ENCODE results near the gene APOBEC4. TPM values are rescaled to one million over a fixed set of nuclear protein-coding genes. Genes with fewer than 3 reads are reported as not detected.

APOBEC4 gene
- total RNA-seq, 1 experiment from 2014 or later = not detected

GRCh38 chr1:183656355-183656754, 3.2 kb upstream of the APOBEC4 start:
- H3K4me3 Mint-ChIP-seq (ENCODE audit: unreplicated experiment) = no peak overlapping the region
- CTCF ChIA-PET = interaction anchor here (0.8 to 6.2 kb wide), 30 partner anchors 9 to 1035 kb away, joined by 3 to 225 read pairs (median 7); partner anchors contain the start of gene RGL1
- H3K4me1 Mint-ChIP-seq (ENCODE audit: insufficient read depth, unreplicated experiment) = peaks cover 19% of the 10 kb centered on the region
- POLR2A ChIA-PET = interaction anchor here (0.7 to 3.9 kb wide), 7 partner anchors 17 to 260 kb away, joined by 3 to 36 read pairs (median 5); partner anchors contain the start of genes ARPC5 and RGL1
- no TSS peak for BruUV-seq (replicated peaks)
- H3K36me3 Mint-ChIP-seq (ENCODE audit: insufficient read depth, unreplicated experiment) = no peaks in the 10 kb centered on the region
- H3K27me3 Mint-ChIP-seq (ENCODE audit: insufficient read depth, unreplicated experiment) = no peaks in the 10 kb centered on the region
- no peak for TF ChIP-seq CTCF (IDR thresholded peaks at IDR 0.05; ENCODE audit: unreplicated experiment)
- intact Hi-C loops (cut with micrococcal nuclease) = loop anchor here (5.0 kb wide), 1 partner anchor 906 kb away; no protein-coding TSS in a partner anchor
- DNase-seq (ENCODE audit: unreplicated experiment) = no peak
- no peaks in the 10 kb centered on the region for H3K9me3 Mint-ChIP-seq (ENCODE audit: unreplicated experiment)
- no peak overlapping the region for H3K27ac Mint-ChIP-seq (ENCODE audit: low read depth, unreplicated experiment)

GRCh38 chr1:183655562-183656075, 2.5 kb upstream of the APOBEC4 start:
- Mint-ChIP-seq H3K27me3 (ENCODE audit: insufficient read depth, unreplicated experiment) (no peaks in the 10 kb centered on the region), H3K36me3 (ENCODE audit: insufficient read depth, unreplicated experiment) (no peaks in the 10 kb centered on the region), H3K4me1 (ENCODE audit: insufficient read depth, unreplicated experiment) (peaks cover 19% of the 10 kb centered on the region), H3K4me3 (ENCODE audit: unreplicated experiment) (no peak overlapping the region), H3K27ac (ENCODE audit: low read depth, unreplicated experiment) (peak overlapping the region; percentile 1), H3K9me3 (ENCODE audit: unreplicated experiment) (no peaks in the 10 kb centered on the region)
- ChIA-PET POLR2A (interaction anchor here (0.9 to 3.9 kb wide), 11 partner anchors 9 to 260 kb away, joined by 3 to 36 read pairs (median 5); partner anchors contain the start of genes ARPC5 and RGL1), CTCF (interaction anchor here (0.6 to 6.2 kb wide), 68 partner anchors 10 to 1052 kb away, joined by 3 to 225 read pairs (median 4); partner anchors contain the start of genes ARPC5 and RGL1)
- DNase-seq (ENCODE audit: unreplicated experiment) = peak; percentile 90
- no TSS peak for BruUV-seq (replicated peaks)
- intact Hi-C loops (cut with micrococcal nuclease) = loop anchor here (1.0 to 5.0 kb wide), 5 partner anchors 30 to 907 kb away; no protein-coding TSS in a partner anchor
- TF ChIP-seq CTCF (IDR thresholded peaks at IDR 0.05; ENCODE audit: unreplicated experiment) = peak; percentile 92

GRCh38 chr1:183654706-183655105, 1.6 kb upstream of the APOBEC4 start:
- Mint-ChIP-seq H3K4me1 (ENCODE audit: insufficient read depth, unreplicated experiment) (peaks cover 19% of the 10 kb centered on the region), H3K27me3 (ENCODE audit: insufficient read depth, unreplicated experiment) (no peaks in the 10 kb centered on the region), H3K4me3 (ENCODE audit: unreplicated experiment) (no peak overlapping the region), H3K9me3 (ENCODE audit: unreplicated experiment) (no peaks in the 10 kb centered on the region), H3K27ac (ENCODE audit: low read depth, unreplicated experiment) (no peak overlapping the region), H3K36me3 (ENCODE audit: insufficient read depth, unreplicated experiment) (no peaks in the 10 kb centered on the region)
- TF ChIP-seq CTCF (IDR thresholded peaks at IDR 0.05; ENCODE audit: unreplicated experiment) = no peak
- no peak for DNase-seq (ENCODE audit: unreplicated experiment)
- ChIA-PET CTCF (interaction anchor here (0.6 to 6.2 kb wide), 50 partner anchors 9 to 1053 kb away, joined by 3 to 225 read pairs (median 5); partner anchors contain the start of gene ARPC5), POLR2A (interaction anchor here (0.6 to 3.9 kb wide), 6 partner anchors 10 to 261 kb away, joined by 3 to 36 read pairs (median 4); no protein-coding TSS in a partner anchor)
- intact Hi-C loops (cut with micrococcal nuclease) = loop anchor here (1.0 to 5.0 kb wide), 5 partner anchors 31 to 908 kb away; no protein-coding TSS in a partner anchor
- BruUV-seq (replicated peaks) = no TSS peak

GRCh38 chr1:183653876-183654451, 848 bp upstream of the APOBEC4 start:
- no peaks in the 10 kb centered on the region for H3K36me3 Mint-ChIP-seq (ENCODE audit: insufficient read depth, unreplicated experiment)
- no peak overlapping the region for H3K27ac Mint-ChIP-seq (ENCODE audit: low read depth, unreplicated experiment)
- no peaks in the 10 kb centered on the region for H3K27me3 Mint-ChIP-seq (ENCODE audit: insufficient read depth, unreplicated experiment)
- no peaks in the 10 kb centered on the region for H3K9me3 Mint-ChIP-seq (ENCODE audit: unreplicated experiment)
- ChIA-PET POLR2A (interaction anchor here (0.6 to 3.9 kb wide), 5 partner anchors 11 to 262 kb away, joined by 3 to 36 read pairs (median 4); no protein-coding TSS in a partner anchor), CTCF (interaction anchor here (0.7 to 6.2 kb wide), 17 partner anchors 9 to 816 kb away, joined by 3 to 225 read pairs (median 8); no protein-coding TSS in a partner anchor)
- BruUV-seq (replicated peaks) = no TSS peak
- DNase-seq (ENCODE audit: unreplicated experiment) = no peak
- TF ChIP-seq CTCF (IDR thresholded peaks at IDR 0.05; ENCODE audit: unreplicated experiment) = no peak
- H3K4me3 Mint-ChIP-seq (ENCODE audit: unreplicated experiment) = no peak overlapping the region
- intact Hi-C loops (cut with micrococcal nuclease) = loop anchor here (2.0 kb wide), 1 partner anchor 45 kb away; no protein-coding TSS in a partner anchor
- H3K4me1 Mint-ChIP-seq (ENCODE audit: insufficient read depth, unreplicated experiment) = peaks cover 19% of the 10 kb centered on the region
